ENCODE data around the gene DOCK1.

DOCK1 gene

DNA sequence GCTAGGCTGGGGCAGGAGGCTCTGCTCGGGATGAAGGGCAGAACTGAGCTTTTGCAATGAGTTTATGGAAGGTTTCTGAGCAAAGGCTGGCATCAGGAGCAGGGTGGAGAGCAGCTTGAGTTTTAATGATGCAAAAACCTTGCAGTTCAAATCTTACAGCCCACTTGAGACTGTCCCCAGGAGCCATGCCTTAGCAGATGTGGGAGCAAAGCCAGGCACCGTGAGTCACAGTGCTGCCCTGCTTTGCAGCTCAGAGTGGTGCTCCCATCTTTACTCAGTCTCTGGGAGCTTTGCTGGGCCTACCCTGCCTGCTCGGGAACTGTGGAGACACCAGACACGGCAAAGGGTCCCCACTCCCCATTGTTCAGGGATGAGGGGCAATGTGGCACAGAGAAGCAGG, 521.5 kb downstream of the DOCK1 start:
- DNase-seq (ENCODE audit: low read depth in 3 of 3): no peak

DNA sequence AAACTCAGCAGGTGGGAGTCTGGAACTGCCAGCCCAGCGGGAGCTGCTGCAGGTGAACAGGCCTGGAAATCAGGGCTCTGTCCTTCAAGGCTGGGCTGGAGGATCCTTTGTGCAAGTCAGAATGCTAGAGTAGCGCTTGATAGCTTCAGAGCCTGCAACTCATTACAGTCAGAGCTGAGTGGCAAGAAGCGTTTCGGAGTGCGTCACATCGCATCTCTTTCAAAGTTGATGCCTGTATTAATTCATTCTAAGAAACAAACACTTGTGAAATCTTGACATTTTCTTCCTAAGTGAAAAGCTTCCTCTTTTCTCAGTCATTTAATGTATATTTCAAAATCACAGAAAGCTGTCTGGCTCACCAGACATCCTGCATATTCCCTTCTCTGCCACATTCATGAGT, 522.7 kb downstream of the DOCK1 start:
- DNase-seq (ENCODE audit: low read depth in 3 of 3): no peak

GRCh38 chr10:127428385-127428980, 523.3 kb downstream of the DOCK1 start:
- no peak for DNase-seq (ENCODE audit: low read depth in 3 of 3)

- DNase-seq (ENCODE audit: low read depth in 3 of 3): no peak
Measured at GRCh38 chr10:127429601-127430312, 524.5 kb downstream of the DOCK1 start.

GRCh38 chr10:127431525-127431924, 526.3 kb downstream of the DOCK1 start:
- no peak for DNase-seq (ENCODE audit: low read depth in 3 of 3)

DNA sequence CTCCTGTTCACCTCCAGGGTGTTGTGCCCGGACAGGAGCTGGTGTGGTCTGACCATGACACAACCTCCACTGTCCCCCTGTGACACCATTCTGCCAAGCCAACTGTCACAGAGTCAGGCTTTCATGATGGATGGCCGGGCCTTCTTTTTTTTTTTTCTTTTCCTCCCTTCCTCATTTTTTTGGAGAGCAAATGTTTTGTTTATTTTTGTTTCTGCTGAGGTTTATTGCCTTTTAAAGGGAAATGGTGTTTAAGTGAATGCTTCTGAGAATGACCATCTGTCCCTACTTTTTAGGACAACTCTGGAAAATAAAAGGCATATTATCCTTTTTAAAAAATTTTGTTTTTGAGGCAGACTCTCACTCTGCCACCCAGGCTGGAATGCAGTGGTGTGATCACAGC, 528.8 kb downstream of the DOCK1 start:
- DNase-seq (ENCODE audit: low read depth in 3 of 3): no peak

GRCh38 chr10:127435246-127435645, 530.0 kb downstream of the DOCK1 start:
- no peak for DNase-seq (ENCODE audit: low read depth in 3 of 3)

GRCh38 chr10:127440371-127440770, 535.1 kb downstream of the DOCK1 start:
- DNase-seq (ENCODE audit: low read depth in 3 of 3): no peak

DNA sequence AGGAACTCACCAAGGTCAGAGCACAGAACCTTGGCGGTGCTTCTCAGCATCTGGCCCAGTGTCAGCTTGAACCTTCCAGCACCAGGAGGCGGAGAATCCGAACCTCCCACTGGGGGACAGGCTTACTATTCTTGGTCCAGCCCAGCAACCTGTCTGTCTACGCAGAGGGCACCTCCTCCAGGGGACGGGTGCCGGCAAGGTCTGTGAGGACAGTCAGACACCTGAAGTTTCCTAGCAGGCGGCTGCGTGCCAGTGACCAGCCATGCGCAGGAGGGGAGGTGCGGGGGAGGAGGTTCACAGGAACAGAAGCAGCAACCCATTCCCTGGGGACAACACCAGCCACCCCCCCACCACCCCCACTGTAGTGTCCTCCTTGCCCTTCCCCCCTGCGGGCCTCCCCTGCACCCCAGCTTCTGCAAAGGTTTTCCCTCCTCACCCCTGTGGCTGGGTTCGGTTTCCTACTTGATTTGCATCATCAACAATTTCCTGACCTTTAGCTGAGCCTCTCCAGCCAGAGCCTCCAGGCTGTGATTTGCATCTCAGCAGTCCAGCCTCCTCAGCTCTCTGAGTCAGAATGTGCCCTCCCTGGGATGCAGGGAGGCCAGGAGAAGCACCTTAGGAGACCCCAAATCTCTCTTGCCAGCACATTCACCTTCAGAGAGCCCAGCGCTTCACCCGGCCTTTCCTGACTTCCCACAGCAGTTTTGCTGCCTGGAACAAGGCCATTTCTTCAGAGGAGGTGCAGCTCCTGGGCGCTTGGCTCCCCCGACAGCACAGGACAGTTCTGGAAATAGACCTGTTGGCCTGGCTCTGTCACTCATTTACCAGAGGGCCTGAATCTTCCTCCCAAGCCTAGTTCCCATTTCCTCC, 536.4 kb downstream of the DOCK1 start:
- no peak for DNase-seq (ENCODE audit: low read depth in 3 of 3)

GRCh38 chr10:127442220-127442525, 536.9 kb downstream of the DOCK1 start:
- no peak for DNase-seq (ENCODE audit: low read depth in 3 of 3)

DNA sequence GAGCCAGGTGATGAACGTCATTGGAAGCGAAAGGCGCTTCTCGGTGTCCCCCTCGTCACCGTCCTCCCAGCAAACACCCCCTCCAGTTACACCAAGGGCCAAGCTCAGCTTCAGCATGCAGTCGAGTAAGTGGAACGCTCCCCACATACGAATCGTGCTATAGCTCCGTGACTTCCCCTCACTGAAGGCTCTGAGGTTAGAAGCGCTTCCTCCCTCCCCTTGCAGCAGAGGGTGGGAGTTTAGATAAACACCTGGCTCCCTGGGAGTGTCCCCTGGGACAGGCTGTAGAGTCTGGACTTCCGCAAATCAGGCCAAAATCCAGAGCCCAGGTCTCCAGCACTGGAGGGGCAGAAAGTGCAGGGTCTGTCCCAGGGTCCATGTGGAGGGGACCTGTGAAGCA, 538.9 kb downstream of the DOCK1 start:
- no peak for DNase-seq (ENCODE audit: low read depth in 3 of 3)

DNA sequence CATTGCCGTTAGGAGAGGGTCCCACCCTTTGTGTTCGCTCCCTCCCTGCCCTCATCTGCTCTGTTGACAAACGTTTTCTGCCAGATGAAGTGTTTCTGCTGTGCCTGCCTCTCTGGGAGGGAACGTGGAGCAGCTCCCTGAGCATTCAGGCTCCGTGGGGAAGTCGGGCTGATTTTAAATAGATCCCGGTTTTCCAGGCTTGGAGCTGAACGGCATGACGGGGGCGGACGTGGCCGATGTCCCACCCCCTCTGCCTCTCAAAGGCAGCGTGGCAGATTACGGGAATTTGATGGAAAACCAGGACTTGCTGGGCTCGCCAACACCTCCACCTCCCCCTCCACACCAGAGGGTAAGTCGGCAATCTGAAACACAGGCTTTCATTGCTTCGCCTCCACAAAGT, 542.0 kb downstream of the DOCK1 start:
- DNase-seq (ENCODE audit: low read depth in 3 of 3): no peak

- DNase-seq (ENCODE audit: low read depth in 3 of 3): no peak
Measured at GRCh38 chr10:127449490-127449889, 544.3 kb downstream of the DOCK1 start.

DNA sequence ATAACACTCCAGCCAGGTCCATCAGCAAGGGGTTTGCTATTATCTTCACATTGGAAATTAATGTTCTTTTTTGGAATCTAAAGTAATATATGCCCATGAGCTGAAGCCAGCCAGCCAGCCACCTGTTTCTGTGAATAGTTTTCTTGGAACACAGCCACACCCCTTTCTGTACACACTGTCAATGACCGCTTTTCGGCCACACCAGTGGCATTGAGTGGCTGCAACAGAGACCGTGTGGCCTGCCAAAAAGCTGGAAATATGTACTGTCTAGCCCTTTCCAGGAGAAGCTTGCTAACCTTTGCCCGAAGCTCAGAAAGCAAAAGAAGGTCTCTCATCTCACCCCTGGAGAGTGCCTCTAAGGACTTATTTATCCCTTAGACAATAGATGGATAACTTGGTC, 545.4 kb downstream of the DOCK1 start:
- no peak for DNase-seq (ENCODE audit: low read depth in 3 of 3)

DNA sequence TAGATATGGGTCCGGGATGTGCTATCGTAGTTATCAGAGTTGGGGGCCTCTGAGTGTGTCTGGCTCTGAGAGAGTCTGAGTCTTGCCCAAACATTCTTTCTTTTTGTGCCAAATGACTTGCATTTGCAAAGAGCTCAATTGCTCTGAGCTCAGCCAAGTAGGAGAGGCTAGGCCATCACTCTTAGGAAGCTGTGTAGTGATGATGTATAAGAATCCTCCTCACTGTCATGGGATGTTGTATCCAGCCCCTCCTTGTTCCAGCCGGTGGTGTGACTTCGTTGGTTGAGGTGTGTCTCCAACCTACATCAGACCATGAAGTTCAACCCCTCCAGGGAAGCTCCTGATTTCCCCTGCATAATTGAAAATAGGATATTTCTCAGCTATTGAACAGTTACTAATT, 546.4 kb downstream of the DOCK1 start:
- DNase-seq (ENCODE audit: low read depth in 3 of 3): no peak

GRCh38 chr10:127452568-127452967, 547.3 kb downstream of the DOCK1 start:
- DNase-seq (ENCODE audit: low read depth in 3 of 3): no peak

DNA sequence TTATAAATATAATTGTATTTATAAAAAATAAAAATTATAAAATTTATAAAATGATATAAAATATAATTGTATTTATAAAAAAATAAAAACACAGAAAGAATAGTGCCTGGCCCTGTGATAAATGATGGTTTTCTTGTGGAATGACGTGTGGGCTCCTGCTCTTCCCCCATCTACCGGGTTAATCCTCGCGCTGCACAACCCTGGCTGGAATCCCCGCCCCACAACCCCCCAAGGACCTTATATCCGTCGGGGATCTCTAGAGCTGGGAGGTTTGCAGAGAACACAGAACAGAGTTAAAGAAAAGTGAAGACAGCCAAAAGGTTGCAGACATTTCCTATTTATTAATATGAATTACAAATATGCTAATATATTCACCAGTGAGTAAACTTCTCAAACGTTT, 548.5 kb downstream of the DOCK1 start:
- DNase-seq (ENCODE audit: low read depth in 3 of 3): no peak

- no peak for DNase-seq (ENCODE audit: low read depth in 3 of 3)
Measured at GRCh38 chr10:127456122-127456521, 550.9 kb downstream of the DOCK1 start.

DNA sequence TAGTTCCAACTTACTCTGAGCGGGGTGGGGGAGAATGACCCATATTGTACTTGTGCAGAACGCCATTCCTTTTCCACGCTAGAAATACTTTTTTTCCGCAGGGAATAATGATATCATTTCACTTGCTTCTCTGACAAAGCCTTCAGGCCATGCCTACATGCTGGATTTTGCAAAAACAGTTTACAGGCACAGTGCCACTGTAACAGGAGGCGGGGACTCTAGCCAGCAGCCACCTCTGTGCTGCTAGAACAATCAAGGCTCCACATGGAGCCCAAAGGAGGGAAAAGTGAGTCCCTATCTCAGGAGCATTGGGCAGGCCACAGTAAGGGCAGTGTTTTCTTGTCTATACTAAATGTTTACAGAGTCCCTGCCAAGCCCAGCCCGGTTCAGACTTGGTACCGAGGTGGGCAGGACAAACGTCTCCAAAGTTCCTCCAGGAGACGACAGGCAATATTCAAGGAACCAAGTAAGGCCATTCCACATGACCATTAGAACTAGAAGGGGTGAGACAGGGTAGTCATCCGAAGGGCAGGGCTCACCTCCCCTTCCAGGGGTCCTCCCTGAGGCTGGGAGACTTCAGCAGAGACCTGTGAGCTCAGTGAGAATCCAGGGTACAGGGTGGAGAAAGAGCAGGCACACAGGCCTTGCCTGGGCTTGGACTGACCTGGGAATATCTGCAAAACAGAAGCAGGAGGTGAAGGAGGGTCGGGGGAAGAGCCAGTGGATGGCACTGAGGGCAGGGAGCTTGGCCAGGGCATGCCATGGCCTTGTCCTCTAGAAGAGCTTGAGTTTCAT, 553.0 kb downstream of the DOCK1 start:
- no peak for DNase-seq (ENCODE audit: low read depth in 3 of 3)

DNA sequence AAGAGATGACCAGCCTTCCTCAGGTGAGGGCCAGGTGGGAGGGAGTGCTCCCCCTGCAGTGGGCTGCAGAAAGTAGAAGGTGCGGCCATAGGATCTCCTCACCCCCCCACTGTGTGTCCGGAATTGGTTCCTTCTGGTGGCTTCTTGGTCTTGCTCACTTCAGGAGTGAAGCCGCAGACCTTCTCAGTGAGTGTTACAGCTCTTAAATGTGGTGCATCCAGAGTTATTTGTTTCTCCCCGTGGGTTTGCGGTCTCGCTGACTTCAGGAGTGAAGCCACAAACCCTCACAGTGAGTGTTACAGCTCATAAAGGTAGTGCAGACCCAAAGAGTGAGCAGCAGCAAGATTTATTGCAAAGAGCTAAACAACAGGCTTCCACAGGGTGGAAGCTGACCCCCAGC, 553.6 kb downstream of the DOCK1 start:
- no peak for DNase-seq (ENCODE audit: low read depth in 3 of 3)

DNA sequence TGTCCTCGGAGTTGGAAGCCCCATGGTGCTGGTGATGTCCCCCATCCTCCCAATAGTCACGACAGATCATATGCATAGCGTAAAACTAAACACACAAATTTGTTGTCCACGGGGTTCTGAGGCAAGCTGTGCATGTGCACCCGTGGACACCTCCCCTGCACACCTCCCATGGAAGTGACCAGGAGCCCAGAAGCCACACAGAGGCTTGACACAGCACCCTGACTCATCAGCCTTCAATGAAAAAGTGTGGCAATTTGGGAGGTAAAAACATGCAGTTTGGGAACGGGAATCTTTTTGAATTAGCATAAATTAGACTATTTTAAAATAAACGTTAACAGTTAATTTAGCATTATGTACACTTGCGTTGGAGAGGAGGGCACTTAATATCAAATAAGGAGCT, 554.7 kb downstream of the DOCK1 start:
- DNase-seq (ENCODE audit: low read depth in 3 of 3): no peak

- DNase-seq (ENCODE audit: low read depth in 3 of 3): no peak
Measured at GRCh38 chr10:127462643-127463295, 557.5 kb downstream of the DOCK1 start.
